EL (cell line): ENCODE measurements around the gene NMD3.
A peak's percentile ranks its signal among the peaks of the same experiment; 100 is the strongest.

ENCODE experiments used
- DNase-seq: peaks from one replicate; pipeline ENCODE4 v3.0.0-alpha.2; 2016

NMD3 gene

GRCh38 chr3:161284989-161285388, 63.9 kb downstream of the NMD3 start:
- DNase-seq, result no peak

GRCh38 chr3:161289174-161289573, 68.1 kb downstream of the NMD3 start:
- no peak for DNase-seq

GRCh38 chr3:161291191-161291901, 70.2 kb downstream of the NMD3 start:
- DNase-seq, result no peak

GRCh38 chr3:161293381-161293780, 72.3 kb downstream of the NMD3 start:
- no peak for DNase-seq

GRCh38 chr3:161295325-161295724, 74.2 kb downstream of the NMD3 start:
- DNase-seq, result peak; percentile 34

GRCh38 chr3:161296814-161297213, 75.7 kb downstream of the NMD3 start:
- no peak for DNase-seq
